K562 (cell line): ENCODE measurements around the gene GRK4. TPM values are rescaled to one million over a fixed set of nuclear protein-coding genes. Genes with fewer than 3 reads are reported as not detected.

Source experiments
- ATAC-seq: fragments of 200-7000 bp; cut with Tn5 transposase; 3 replicates; pipeline ENCODE4 v1.9.1; 2020; ENCODE audit warnings: moderate library complexity
- BruUV-seq: library from RNA; stranded (reverse); fragments of 400-500 nt; replicated peaks from 2 replicates; lab custom pipeline; 2021; lab: Mats Ljungman, UMichigan
- CTCF ChIA-PET: fragments of 300-600 bp; formaldehyde crosslinking; extraction: SDS; loops from one replicate; lab custom pipeline; 2021; ENCODE audit warnings: low intra/inter-chr PET ratio; lab: Yijun Ruan, JAX
- POLR2A ChIA-PET: fragments of 300-600, 350-650 bp; sonication (Branson Sonifier 250); formaldehyde crosslinking; extraction: SDS; loops from one replicate; lab custom pipeline; 2021; ENCODE audit warnings: antibody characterized with exemption, inconsistent platforms; lab: Yijun Ruan, JAX
- DNase-seq, 4 experiments: peaks; one replicate each; pipeline versions ENCODE4 v3.0.0 to v3.0.0-alpha.2; 2011 to 2018; ENCODE audit warnings: low spot score in 3 of 4, mixed read lengths in 3 of 4; ENCODE audit errors: extremely low read depth in 1 of 4
- FAIRE-seq: peaks from 2 replicates; lab custom pipeline; 2011; peaks lifted over from hg19 to GRCh38; lab: Jason Lieb, UNC
- H2AFZ ChIP-seq: 2 replicates; pipeline ENCODE4 v1.6.0; 2011; ENCODE audit warnings: low read depth, low read length, control low read depth, inconsistent platforms
- H3K27ac ChIP-seq: fragments of 200-600 bp; 3 replicates; pipeline ENCODE4 v1.8.0; 2011; ENCODE audit warnings: low read depth, mild to moderate bottlenecking, control low read depth, inconsistent platforms, low read length, moderate library complexity, mixed read lengths; ENCODE audit errors: extremely low read depth
- H3K27me3 ChIP-seq, 2 experiments: fragments of 300-600 bp in 1 of 2; 2 replicates in 1 of 2; 3 replicates in 1 of 2; pipeline versions ENCODE4 v1.6.0 to v1.8.0; 2011; ENCODE audit warnings: inconsistent platforms in 2 of 2, low read length in 2 of 2, mild to moderate bottlenecking in 1 of 2, mixed read lengths in 1 of 2, moderate library complexity in 1 of 2; ENCODE audit not compliant: control insufficient read depth in 2 of 2, insufficient read depth in 2 of 2
- H3K36me3 ChIP-seq: fragments of 300-600 bp; 3 replicates; pipeline ENCODE4 v1.8.0; 2011; ENCODE audit warnings: mild to moderate bottlenecking, low read length, inconsistent platforms; ENCODE audit not compliant: control insufficient read depth, insufficient read depth
- H3K4me1 ChIP-seq, 2 experiments: fragments of 200-600 bp in 1 of 2; replicated peaks in 1 of 2; 2 replicates in 1 of 2; 3 replicates in 1 of 2; pipeline versions ENCODE4 v1.5.1 to v1.8.0; 2011; ENCODE audit warnings: inconsistent platforms in 2 of 2, low read length in 2 of 2, mild to moderate bottlenecking in 1 of 2, mixed read lengths in 1 of 2, moderate library complexity in 1 of 2; ENCODE audit not compliant: control insufficient read depth in 2 of 2, insufficient read depth in 2 of 2
- H3K4me2 ChIP-seq: 2 replicates; pipeline ENCODE4 v1.6.1; 2011; ENCODE audit warnings: low read length, control low read depth, inconsistent platforms, mixed read lengths; ENCODE audit not compliant: insufficient read depth
- H3K4me3 ChIP-seq: fragments of 200-600 bp; sonication (generic), shearing (Covaris generic); 2 replicates; pipeline ENCODE4 v1.5.1; 2016; ENCODE audit warnings: control low read depth, inconsistent platforms
- H3K79me2 ChIP-seq: fragments of 200-600 bp; 3 replicates; pipeline ENCODE4 v1.8.0; 2011; ENCODE audit warnings: low read length, inconsistent platforms; ENCODE audit not compliant: control insufficient read depth, insufficient read depth
- H3K9ac ChIP-seq, 2 experiments: 2 replicates each; pipeline versions ENCODE4 v1.6.0 to v1.6.1; 2011; ENCODE audit warnings: low read depth in 2 of 2, low read length in 2 of 2, control low read depth in 1 of 2, inconsistent platforms in 1 of 2, mild to moderate bottlenecking in 1 of 2, mixed read lengths in 1 of 2; ENCODE audit not compliant: insufficient read depth in 1 of 2
- H3K9me1 ChIP-seq: one replicate; pipeline ENCODE4 v1.6.0; 2011; ENCODE audit warnings: inconsistent platforms, mild to moderate bottlenecking, low read length, moderate library complexity; ENCODE audit not compliant: control insufficient read depth, insufficient read depth
- H3K9me3 ChIP-seq: replicated peaks from 2 replicates; pipeline ENCODE4 v1.5.1; 2011; ENCODE audit warnings: low read depth, low read length, inconsistent platforms; ENCODE audit not compliant: control insufficient read depth, insufficient read depth
- H4K20me1 ChIP-seq: replicated peaks from 2 replicates; pipeline ENCODE4 v1.6.1; 2011; ENCODE audit warnings: low read length, inconsistent platforms, mixed read lengths; ENCODE audit not compliant: control insufficient read depth, insufficient read depth
- ERF ChIP-seq: fragments of 450-650 bp; formaldehyde crosslinking; IDR thresholded peaks from 2 replicates; pipeline ENCODE4 v1.4.0; 2020; ENCODE audit warnings: mild to moderate bottlenecking, mixed read lengths
- FIP1L1 ChIP-seq: fragments of 200-400 bp; formaldehyde crosslinking; IDR thresholded peaks from 2 replicates; pipeline ENCODE4 v1.6.1; 2018; ENCODE audit warnings: mild to moderate bottlenecking, low read depth, low read length; ENCODE audit not compliant: poor library complexity, severe bottlenecking
- MEF2D ChIP-seq: conservative IDR thresholded peaks from 2 replicates; pipeline ENCODE4 v1.6.1; 2016; ENCODE audit warnings: low read depth, missing genetic modification characterization, missing compliant biosample characterization
- OTX1 ChIP-seq: fragments of 450-650 bp; formaldehyde crosslinking; IDR thresholded peaks from 2 replicates; pipeline ENCODE4 v1.4.0; 2022; ENCODE audit warnings: mild to moderate bottlenecking
- RFX5 ChIP-seq: IDR thresholded peaks from 2 replicates; pipeline ENCODE4 v1.6.1; 2011; ENCODE audit warnings: low read depth, mild to moderate bottlenecking, improper control_type of control experiment, low read length
- SIRT6 ChIP-seq: IDR thresholded peaks from one replicate; pipeline ENCODE4 v1.6.1; 2012; ENCODE audit warnings: low read depth, mild to moderate bottlenecking, control low read depth, inconsistent platforms, low read length, moderate library complexity
- TSC22D4 ChIP-seq: fragments of 450-650 bp; IDR thresholded peaks from 2 replicates; pipeline ENCODE4 v1.6.1; 2016; ENCODE audit warnings: missing genetic modification characterization, missing biosample characterization, control low read depth
- ZNF121 ChIP-seq: sonication (generic); formaldehyde crosslinking; conservative IDR thresholded peaks from 2 replicates; pipeline ENCODE4 v1.8.0; 2022; ENCODE audit warnings: missing genetic modification reagents
- ZNF133 ChIP-seq: fragments of 250-450 bp; sonication (Bioruptor Pico); IDR thresholded peaks from 2 replicates; pipeline ENCODE4 v1.4.0; 2020; ENCODE audit warnings: mild to moderate bottlenecking
- ZNF436 ChIP-seq: fragments of 250-450, 450-650 bp; sonication (Bioruptor Pico); formaldehyde crosslinking; IDR thresholded peaks from 2 replicates; pipeline ENCODE4 v1.7.0; 2020; ENCODE audit warnings: mild to moderate bottlenecking
- WGBS: fragments of 100-300 bp; shearing (Covaris generic); methylation state at CpG from one replicate; pipeline ENCODE4 v1.1.6; 2016; ENCODE audit warnings: low coverage, mixed read lengths; ENCODE audit not compliant: insufficient coverage; ENCODE audit errors: missing lambda C conversion rate; 5-methylcytosine and 5-hydroxymethylcytosine counted together
- in situ Hi-C: fragments of 300-500 bp; cut with MboI; formaldehyde crosslinking; loops from 4 replicates; pipeline ENCODE4 v1.15.0; 2018; ENCODE audit warnings: inconsistent platforms, mixed read lengths
- intact Hi-C: fragments of 100-400 bp; cut with micrococcal nuclease; formaldehyde crosslinking; loops from 2 replicates; pipeline ENCODE4 v1.14.2; 2022
- polyA plus RNA-seq, 8 experiments: library from polyadenylated mRNA; depleted of rRNA in 4 of 8; stranded (reverse) in 5 of 8; unstranded in 3 of 8; fragments of >200 nt; fragmentation: Nextera tagmentation in 2 of 8; fragmentation: Illumina TruSeq in 1 of 8; extraction: Ambion mirVana in 2 of 8; extraction: Trizol in 1 of 8; gene quantifications; 2 replicates each; pipeline versions ENCODE4 v1.2.1 to v1.2.3, GENCODE V29; 2011 to 2014; ENCODE audit warnings: inconsistent platforms in 1 of 8, missing spikeins in 1 of 8
- total RNA-seq, 7 experiments: library from RNA; depleted of rRNA in 6 of 7; stranded (reverse); fragments of >200 nt in 6 of 7; fragmentation: Illumina TruSeq in 2 of 7; extraction: Trizol in 2 of 7; gene quantifications; 2 replicates each; pipeline versions ENCODE4 v1.2.1 to v1.2.3, GENCODE V29; 2011 to 2021; ENCODE audit warnings: low replicate concordance in 1 of 7

The GRK4 gene
- total and polyA plus RNA-seq, 9 of the 15 experiments (the other 6 are each of a cell fraction or from before 2014, with no cell fraction given) = 1.1 to 4.8 (median 2.6) TPM

GRCh38 chr4:3085948-3086670 is 122.7 kb downstream of the GRK4 start:
- no peak for FAIRE-seq
- Histone ChIP-seq H3K9me1 (peaks cover 5% of the 10 kb centered on the region), H3K9ac (no peak overlapping the region), H3K27me3 (no peaks in the 10 kb centered on the region), H3K27ac (no peak overlapping the region), H3K36me3 (peaks cover 24% of the 10 kb centered on the region; the same call in 2 of the 3 replicates), H3K4me3 (no peak overlapping the region), H3K9me3 (no peaks in the 10 kb centered on the region; the same call in 1 of the 2 replicates), H3K4me1 (peaks cover 12% of the 10 kb centered on the region in 2 experiments), H4K20me1 (peaks cover 7% of the 10 kb centered on the region), H2AFZ (no peak overlapping the region), H3K79me2 (peaks cover 29% of the 10 kb centered on the region), H3K4me2 (no peak overlapping the region)
- ATAC-seq = no peak
- no peak for DNase-seq
- intact Hi-C loops (no loop called here), in situ Hi-C loops (no loop called here)
- WGBS = 76% methylated on average over 10 of the region's 10 CpGs
- BruUV-seq = no TSS peak
- POLR2A ChIA-PET = no interaction called here
- TF ChIP-seq ZNF121 (CRISPR knock-in tag) = peak; percentile 50; the same call in 1 of the 2 replicates
- TF ChIP-seq RFX5 = no peak
- CTCF ChIA-PET = no interaction called here

- in situ Hi-C loops (no loop called here), intact Hi-C loops (no loop called here)
- no peak overlapping the region for H3K27ac ChIP-seq
- ATAC-seq (no peak), DNase-seq (no peak), FAIRE-seq (no peak)
- no peak overlapping the region for H2AFZ ChIP-seq
- peaks cover 25% of the 10 kb centered on the region; the same call in 2 of the 3 replicates for H3K36me3 ChIP-seq
- CTCF ChIA-PET = no interaction called here
- peaks cover 6% of the 10 kb centered on the region for H4K20me1 ChIP-seq
- H3K79me2 ChIP-seq = peaks cover 19% of the 10 kb centered on the region
- no peak for TF ChIP-seq MEF2D
- TF ChIP-seq ZNF133 = no peak
- TF ChIP-seq OTX1 = no peak
- no peak for TF ChIP-seq ZNF436 (CRISPR knock-in tag)
- TF ChIP-seq SIRT6 = no peak
- TF ChIP-seq TSC22D4 (tag) = no peak
- TF ChIP-seq ERF (CRISPR knock-in tag) = no peak
- TF ChIP-seq FIP1L1 = no peak
- peaks cover 5% of the 10 kb centered on the region for H3K9me1 ChIP-seq
- no peaks in the 10 kb centered on the region for H3K9me3 ChIP-seq
- H3K4me1 ChIP-seq = peaks cover 10 to 12% of the 10 kb centered on the region in 2 experiments
- no TSS peak for BruUV-seq
- H3K4me3 ChIP-seq = no peak overlapping the region
- H3K27me3 ChIP-seq = no peaks in the 10 kb centered on the region
- H3K4me2 ChIP-seq = no peak overlapping the region
- WGBS = 83% methylated on average over 4 of the region's 4 CpGs
- POLR2A ChIA-PET = no interaction called here
- no peak overlapping the region for H3K9ac ChIP-seq
Observed at GRCh38 chr4:3087115-3087797, 123.9 kb downstream of the GRK4 start.
